HG02870 (cell line): ENCODE data around the gene CAPN13.
A peak's percentile ranks its signal among the peaks of the same experiment; 100 is the strongest.

Experiments used
- ATAC-seq: cut with Tn5 transposase; IDR thresholded peaks from one replicate; pipeline ENCODE4 v1.9.1; 2021; ENCODE audit warnings: mild to moderate bottlenecking, moderate library complexity; ENCODE audit not compliant: unreplicated experiment

Gene CAPN13

DNA sequence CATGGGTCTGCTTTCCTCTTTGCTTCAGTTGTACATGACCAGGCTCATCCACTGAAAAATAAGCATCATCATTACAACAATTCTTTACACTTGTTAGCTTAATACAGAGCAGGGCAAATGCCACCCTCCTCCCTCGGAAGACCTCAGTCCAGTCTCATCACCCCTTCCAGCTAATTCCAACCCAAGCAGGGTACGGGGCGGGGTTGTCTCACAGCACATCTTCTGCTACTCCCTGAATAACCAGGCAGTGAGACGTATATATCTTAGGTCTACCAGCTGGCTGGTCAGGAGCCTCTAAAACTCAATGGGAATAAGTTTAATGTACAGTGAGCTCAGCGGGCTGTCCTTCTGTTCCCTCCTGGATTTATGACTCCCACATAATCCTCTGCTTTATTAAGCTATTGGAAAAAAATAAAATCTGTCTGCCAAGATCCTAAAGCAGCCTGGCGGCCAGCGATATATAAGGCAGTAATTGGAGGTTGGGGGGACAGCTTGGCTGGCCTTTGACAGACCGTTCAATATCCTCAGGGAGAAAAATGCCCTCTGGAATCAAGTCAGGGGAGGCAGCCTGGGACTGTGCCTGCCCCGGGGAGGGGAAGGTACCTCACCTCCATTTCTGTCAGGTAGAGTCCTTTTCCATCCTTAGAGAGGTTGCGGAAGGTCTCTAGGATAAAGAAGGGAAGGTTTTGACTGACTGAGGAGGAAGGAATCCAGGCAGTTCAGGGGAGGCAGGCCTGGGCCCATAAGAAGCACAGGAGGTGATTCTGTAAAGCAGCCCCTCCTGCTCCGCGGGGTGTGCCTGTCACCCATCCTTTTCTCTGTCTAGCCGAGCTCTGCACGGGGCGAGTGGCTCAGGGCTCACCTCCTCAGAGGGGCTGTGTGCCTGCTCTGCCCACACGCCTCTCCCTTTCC lies 76.3 kb downstream of the CAPN13 start:
- no peak for ATAC-seq

DNA sequence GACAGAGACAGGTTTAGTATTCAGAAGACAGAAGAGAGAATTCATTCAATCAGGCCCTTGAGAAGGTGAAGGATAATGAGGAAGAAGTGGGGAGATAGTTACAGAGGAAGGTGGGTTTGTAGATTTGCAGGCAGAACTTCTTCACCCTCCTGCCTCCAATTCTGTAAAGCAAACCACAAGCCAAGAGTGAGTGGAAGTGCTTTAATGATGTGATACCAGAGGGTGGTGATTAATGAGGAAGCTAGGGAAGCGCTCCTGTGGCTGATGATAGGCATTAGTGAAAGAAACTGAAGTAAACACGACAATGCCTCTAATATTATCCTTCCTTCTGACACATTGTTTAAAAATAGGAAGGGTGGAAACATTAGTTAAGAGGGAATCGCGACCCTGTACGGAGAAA lies 78.2 kb downstream of the CAPN13 start:
- ATAC-seq: no peak

DNA sequence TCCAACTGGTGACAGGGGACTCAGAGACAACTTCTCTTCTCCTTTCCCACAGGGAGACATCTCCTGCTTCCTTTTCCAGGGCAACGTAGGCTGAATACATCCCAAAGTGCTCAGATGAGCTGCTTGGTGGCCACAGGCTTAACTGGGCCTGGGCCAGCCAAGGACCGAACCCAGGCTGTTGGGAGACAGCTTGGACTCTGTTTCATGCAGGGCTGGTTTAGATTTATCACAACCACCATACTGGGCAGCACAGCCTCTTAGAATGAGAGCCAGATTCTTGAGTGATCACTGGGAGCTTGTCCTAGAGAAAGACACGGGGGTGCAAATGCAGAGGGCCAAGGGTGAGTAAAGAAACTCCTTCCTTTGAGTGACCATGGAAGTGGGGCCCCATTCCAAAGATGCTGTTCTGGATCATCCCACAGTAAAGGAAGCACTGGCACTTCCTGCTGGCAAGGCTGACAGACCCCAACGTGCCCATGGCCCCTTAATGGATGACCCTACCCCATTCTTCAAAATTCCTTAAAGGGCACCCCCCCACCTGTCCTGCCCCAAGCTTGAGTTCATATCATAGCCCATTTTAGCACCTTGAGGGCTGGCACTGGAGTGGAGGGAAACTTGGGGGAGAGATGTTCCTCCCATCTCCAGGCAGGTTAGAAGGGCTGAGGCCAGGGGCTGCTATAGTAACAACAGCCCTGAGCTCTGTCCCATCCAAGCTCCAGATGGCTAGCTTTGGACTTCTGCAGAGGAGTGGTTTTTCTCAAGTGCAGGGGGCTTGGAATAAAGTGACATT lies 84.1 kb downstream of the CAPN13 start:
- ATAC-seq: no peak

DNA sequence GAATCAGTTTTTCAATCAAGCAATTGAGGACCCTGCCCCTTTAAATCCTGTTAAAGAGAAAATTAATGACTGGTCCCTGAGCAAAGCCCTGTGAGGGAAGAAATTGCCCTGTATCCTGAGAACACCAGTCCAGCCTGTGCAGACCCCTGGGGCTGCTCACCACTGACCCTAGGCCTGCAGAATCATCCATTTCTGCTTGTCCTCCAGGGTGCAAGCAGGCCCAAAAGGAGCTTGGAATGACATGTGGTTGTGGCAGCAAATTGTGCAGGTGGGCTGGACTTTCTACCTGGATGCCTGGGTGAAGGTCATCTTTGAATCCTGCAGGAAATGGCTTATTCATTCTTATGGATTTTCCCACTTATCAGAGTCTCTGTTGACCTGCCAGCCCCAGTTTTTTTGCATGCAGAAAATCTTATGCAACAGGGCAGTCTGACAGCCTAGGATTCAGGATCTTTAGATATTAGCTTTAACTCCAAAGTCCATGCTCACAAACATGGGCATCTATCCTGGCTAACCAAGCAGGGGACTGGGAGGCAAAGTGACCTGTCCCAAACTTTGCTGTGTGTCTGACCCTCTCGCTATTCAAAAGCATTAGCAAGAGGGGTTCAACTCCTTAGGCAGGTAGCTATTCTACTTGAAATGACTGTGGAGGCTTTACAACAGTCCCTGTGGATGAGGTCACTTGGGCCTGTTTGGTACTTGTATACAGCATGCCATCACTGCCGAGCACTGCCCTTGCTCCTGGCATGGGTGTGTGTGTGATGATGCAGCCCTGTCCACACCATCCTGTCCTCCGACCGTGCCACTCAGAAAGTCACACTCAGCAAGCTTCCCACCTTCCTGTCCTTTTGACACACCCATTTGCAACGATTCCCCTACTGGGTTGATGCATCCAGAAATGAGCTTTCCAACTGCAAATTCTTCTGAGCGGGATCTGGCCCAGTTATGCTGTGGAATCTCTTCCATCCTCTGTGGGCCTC lies 85.3 kb downstream of the CAPN13 start:
- no peak for ATAC-seq

DNA sequence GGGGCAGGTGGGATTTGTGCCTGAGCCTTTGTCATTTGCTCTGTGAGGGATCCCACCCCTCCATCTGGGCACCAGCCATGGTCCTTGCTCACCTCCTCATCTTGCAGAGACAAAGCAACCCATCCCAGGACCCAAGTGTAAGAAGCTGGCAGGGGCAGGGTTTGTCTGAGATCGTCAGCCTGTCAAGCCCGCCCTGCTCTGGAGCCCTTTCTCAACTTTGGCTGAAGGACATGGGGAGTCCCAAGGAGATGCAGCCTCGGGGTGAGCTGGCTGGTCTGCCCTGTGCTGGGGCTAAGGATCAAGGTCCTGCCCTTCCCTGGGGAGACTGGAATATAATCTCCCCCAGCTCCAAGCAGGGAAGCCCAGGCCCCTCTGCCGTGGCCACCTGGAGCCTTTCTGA lies 86.0 kb downstream of the CAPN13 start:
- ATAC-seq: no peak

DNA sequence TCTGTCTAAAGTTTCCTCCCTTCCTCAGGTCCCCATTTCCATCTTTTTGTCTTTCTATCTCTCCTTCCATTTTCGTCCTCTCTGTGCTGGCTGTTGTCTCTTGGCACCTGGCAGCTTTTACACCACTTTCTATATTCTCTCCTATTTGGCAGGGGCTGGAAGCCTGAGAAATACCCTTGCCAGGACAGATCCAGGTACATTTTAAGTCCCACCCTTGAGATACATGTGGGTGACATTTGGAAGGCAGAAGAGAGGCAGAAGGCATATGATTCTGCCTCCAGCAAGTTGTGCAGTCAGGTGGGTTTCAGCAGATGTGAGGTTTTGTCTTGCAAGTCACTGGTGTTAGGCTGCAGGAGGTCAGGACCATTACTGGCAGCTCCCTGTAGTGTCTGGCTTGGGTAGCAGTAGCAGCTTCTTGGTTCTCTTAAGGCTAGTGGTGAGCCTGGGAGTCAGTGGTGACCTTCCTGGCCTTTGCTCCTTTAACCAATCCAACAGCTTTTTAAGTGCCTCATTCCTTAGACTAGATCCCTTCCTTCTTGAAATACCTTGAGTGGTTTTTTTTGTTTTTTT lies 90.1 kb downstream of the CAPN13 start:
- no peak for ATAC-seq

DNA sequence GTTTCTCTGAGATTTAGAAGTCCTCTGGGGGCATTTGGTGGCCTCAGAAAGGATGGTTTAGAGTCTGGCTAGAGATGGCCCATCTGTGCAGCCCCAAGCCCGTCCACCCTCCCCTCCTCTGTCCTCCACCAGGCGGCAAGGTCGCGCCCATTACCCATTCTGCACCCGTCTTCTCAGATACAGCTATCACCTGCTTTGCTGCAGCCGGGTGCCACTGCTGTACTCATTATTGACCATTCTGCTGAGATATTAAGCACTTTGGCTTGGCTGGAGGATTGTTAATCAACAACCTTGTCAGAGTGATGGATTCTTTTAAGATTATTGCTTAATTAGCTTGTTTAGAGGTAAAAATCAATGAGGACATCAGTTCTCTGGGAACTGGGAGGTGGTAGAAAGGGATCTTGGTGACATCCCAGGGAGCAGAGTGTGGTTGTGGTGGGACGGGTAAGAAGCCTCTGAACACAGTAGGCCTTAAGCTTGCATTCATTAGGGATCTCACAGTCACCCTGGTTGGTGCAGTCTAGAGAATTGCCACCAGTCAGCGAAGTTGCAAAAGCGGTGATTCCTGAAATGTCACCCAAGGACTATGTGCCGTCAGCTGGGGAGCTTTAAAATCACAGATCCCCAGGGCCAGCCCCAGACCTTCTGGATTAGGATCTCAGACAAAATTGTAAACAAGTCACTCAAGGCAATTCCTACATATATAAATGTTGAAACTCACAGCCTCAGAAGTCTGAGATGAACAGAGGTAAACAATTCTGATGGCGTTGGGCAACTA lies 90.9 kb downstream of the CAPN13 start:
- no peak for ATAC-seq

DNA sequence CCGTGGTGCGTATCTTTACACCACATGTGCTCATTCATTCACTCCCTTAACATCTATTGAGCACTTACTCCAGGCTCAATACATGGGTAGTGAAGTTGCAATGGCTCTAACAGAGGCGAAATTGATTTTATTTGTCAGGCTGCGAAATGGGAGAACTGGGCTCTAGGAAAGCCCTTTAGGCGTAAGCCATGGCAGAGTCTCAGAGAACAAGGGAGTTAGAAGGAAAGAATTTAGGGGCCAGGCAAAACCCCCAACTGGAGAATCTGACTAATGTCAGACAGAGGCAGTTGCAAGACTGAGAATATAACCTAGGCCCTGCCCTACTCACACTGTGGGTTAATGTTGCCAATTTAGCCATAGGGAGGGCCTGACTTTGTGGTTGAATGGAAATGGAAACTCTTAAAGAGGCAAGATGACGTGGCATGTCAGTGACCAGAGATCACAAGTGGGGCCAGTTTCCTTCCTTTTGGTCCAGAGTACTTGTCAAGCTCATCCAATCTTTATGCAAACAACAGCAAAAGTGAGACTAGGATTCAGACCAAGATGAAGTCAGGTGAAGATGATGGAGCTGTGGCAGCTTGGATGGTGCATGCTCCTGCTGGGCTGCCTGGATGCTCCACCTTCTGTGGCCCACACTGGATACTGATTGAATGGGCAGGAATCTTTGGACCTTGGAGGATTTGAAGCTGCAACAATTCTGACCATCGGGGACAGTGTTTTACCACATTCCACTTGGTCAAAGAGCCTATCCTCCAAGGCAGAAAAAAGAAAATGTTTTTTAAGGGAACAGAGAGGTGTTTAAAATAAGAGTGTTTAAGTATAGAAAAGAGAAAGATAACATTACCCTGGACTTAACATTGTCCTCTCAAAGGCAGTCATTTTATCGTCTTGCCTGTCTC lies 92.2 kb downstream of the CAPN13 start:
- no peak for ATAC-seq

DNA sequence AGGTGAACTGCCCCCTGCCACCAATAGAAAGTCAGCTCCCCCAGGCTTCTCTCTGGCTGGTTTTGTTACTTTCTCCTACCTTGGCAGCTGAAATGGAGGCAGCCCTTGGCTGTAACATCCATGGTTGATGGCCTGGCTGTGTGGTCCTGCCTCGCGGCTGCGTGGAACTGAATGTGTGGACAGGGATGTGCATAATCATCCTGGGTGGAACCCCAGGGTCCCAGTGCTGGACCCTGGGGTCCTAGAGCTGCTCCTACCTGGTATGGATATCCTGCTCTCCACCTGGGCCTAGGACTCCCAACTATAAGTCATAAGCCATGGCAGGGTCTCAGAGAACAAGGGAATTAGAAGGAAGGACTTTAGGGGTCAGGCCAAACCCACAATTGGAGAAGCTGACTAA lies 93.5 kb downstream of the CAPN13 start:
- no peak for ATAC-seq

DNA sequence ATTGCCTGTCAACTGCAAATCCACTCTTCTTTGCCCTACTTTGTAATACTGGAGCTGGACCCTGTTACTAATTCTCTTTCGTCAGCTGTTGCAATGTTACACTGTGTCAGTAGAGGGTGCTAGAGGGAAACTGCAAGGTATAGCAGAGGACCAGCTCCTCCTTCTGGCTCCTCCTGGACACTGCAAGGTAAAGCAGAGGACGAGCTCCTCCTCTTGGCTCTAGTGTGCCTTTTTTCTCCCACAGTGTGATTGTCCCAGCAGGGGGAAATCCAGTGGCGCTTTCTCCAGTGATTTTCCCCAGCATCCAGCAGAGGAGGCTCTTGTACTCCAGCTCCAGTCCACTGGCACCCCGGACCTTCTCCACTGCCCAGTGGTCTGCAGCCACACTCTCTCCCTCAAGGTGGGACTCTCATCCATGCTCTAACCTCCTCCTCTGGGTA lies 95.6 kb downstream of the CAPN13 start:
- peak; percentile 76 for ATAC-seq

DNA sequence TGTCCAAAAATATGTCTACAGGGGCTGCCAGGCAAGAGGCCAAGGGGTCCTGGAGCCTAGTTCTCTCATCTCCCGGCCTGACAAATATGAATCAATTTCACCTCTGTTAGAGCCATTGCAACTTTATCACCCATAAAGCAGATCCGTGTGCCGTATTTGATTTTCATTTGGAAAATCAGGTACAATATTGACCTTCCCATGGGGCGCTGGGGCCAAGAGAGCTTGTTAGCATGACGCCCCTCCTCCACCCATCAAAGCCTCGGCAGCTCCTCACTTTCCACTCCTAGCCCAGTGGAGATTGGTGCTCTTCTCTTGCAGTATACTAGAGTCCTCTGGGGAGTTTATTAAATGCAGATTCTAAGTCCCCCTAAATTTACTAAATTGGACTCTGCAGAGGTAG lies 96.8 kb downstream of the CAPN13 start:
- ATAC-seq: no peak

DNA sequence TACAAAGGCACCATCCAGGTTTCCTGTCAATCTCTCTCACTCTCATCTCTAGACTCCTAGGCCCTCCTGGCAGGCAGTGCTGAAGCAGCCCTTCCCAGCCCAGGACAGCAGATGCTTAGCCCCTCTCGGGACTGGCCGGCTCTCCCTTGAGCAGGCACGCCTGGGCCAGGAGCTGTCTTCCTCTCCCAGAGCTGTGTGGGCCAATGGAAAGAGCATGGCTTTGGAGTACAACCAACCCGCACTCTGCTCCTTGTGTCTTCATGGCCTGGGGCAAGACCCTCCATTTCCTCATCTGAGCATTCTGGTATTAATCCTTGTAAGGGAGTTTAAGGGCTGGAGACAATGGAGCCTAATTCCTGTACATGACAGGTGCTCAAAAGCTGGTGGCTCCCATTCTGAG lies 97.2 kb downstream of the CAPN13 start:
- ATAC-seq: no peak

DNA sequence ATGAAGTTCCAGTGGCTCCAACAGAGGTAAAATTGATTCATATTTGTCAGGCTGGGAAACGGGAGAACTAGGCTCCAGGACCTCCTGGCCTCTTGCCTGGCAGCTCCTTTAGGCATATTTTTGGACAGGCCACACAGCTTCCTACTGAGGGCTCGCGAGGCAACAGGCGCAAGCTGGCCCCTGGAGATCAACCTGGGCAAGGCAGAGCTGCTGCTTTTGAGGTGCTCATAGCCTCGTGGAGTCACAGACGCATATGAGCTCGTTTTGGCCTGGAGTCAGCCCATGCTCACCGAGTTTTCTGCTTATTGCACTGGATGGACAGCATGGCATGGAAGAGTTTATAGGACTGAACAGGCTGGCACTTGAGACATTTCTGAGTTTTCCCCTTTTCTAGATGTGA lies 97.7 kb downstream of the CAPN13 start:
- ATAC-seq: no peak

DNA sequence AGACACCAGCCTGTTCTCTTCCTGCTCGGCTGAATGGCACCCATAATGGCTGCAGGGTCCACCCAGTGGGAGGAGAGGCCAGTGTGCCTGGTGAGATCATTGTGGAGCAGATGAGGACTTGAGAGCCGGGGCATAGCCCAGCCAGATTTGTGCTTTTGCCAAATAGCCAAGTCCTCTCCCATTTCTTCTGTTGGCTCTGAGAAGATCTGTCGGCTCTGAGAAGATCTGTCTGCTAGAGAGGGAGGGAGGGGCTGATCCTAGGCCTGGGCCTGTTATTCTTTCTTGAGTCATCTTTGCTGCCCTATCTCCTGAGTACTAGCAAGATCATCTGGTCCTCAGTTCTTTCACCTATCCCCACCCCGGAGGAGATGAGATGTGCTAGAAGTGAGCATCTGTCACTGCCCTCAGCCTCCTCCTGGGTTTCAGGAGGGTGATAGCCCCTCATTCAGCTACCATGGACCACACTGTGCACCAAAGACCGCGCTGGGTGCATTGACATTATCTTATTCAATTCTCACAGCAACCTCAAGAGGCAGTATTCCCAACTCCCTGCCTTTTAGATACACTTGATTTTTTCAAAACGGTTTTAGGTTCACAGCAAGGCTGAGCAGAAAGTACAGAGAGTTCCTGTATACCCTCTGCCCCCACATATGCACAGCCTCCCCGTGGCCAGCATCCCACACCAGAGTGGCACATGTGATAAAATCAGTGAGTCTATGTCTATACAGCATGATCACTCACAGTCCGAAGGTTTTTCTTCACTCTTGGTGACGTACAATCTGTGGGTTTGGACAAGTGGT lies 98.6 kb downstream of the CAPN13 start:
- no peak for ATAC-seq

DNA sequence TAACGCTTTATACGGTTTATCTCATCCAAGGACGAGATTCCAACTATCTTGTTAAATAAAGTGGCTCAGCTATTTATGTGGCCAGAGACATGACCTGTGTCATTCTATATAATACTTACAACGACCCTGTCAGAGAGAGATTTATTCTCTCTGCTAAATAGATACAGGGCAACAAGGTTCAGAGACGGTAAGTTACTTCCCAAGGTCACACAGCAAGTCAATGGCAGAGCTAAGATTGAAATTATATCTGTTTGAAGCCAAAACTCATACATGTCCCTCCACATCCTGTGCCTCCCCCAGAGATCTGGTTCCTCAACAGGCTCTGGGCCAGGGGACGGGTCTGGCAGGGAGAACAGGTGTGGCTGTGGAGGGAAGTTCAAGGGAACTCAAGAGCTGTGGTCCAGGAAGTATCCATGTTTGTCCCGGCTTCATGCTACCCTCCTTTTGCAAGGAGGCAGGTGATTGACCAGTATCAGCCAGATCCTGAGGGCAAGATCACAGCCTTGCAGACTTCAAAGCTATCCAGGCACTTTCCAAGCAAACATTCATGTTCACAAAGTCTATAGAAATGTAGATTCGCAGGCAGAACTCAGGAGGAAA lies 99.8 kb downstream of the CAPN13 start:
- no peak for ATAC-seq

DNA sequence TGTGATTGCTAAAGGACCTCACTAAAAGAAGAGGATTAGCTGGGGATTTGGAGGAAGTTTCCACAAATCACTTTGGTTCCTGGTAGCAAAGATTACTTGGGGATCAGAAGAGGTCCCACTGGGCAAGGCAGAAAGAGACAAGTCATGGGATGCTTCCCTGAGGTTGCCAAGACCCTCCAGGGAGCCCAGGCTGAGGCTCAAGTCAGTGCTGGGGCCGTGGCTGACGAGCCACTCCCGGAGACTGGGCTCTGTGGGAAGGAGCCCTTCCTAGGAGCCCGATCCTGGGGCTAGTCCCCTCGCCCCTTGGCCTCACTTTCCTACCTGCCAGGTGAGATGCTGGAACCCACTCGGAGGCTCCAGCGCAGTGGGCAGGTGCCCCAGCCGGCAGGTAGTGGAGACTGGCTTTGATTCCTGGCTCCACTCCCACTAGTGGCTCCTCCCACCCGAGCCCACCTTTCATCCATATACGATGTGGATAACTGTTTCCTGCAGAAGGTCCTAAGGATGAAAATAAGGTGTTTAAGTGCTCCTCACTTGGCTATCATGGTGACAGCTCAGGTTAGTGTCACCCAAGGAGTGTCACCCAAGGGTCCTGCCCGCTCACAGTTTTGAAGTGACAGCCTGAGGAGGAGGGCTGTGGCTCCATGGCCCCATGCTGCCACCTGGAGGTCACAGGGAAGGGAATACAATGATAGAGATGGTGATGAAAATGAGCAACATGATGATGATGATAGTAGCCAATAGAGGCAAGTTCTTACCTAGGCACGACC lies 100.5 kb downstream of the CAPN13 start:
- ATAC-seq: no peak
